Measurements from ENCODE around the gene VWA8. TPM values are rescaled to one million over a fixed set of nuclear protein-coding genes. Genes with fewer than 3 reads are reported as not detected.

The VWA8 gene
- polyA plus RNA-seq, 3 donors = 2.0 to 4.4 (median 3.4) TPM

DNA sequence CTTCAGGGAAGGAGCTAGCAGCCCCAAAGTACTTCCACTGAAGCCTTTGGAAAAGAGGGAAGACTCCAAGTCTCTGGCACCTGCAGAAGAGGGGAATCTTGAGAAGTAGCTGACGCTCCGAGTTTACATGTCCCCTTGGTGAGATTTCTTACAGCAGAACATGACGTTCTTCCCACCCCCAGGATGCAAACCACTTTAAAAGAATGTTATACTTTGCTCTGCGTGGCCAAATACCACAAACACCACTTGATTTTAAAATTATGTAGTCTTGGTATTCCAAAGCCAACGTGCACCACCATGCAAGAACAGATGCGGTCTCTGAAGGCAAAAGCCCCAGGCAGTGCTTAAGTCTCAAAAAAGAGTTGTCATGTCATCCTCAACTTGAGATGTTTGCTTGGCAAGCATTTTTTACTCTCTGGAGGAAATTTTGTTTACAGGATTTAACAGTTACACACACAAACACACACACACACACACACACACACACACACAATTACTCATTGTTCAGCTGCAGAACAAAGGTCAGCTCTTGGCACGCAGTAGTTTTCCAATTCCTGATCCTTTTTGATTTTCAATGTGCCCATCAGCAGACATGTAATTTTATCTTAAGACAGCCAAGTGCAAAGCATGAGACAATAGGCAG is 397.4 kb downstream of the VWA8 start:
- Mint-ChIP-seq H3K4me1 (peaks cover 8% of the 10 kb centered on the region), H3K4me3 (no peak overlapping the region), H3K27ac (no peak overlapping the region), H3K36me3 (peaks cover 9% of the 10 kb centered on the region in 2 donors), H3K27me3 (ENCODE audit: low read depth in 3 of 3) (no peaks in the 10 kb centered on the region), H3K9me3 (no peaks in the 10 kb centered on the region)
- no peak overlapping the region for H3K4me3 ChIP-seq (replicated peaks in 1 of 3; ENCODE audit: low read depth in 2 of 3, low read length in 3 of 3)
- no peaks in the 10 kb centered on the region for H3K9me3 ChIP-seq (replicated peaks in 1 of 2; ENCODE audit: control insufficient read depth in 1 of 2, insufficient read depth in 1 of 2, low read length in 2 of 2)
- intact Hi-C loops (cut with micrococcal nuclease) = no loop called here
- 90% methylated on average over 2 of the region's 7 CpGs for WGBS (ENCODE audit: insufficient coverage)
- no peak overlapping the region for H3K9ac ChIP-seq (ENCODE audit: insufficient read depth, low read length, poor library complexity, severe bottlenecking)
- TF ChIP-seq, protein P1, sequence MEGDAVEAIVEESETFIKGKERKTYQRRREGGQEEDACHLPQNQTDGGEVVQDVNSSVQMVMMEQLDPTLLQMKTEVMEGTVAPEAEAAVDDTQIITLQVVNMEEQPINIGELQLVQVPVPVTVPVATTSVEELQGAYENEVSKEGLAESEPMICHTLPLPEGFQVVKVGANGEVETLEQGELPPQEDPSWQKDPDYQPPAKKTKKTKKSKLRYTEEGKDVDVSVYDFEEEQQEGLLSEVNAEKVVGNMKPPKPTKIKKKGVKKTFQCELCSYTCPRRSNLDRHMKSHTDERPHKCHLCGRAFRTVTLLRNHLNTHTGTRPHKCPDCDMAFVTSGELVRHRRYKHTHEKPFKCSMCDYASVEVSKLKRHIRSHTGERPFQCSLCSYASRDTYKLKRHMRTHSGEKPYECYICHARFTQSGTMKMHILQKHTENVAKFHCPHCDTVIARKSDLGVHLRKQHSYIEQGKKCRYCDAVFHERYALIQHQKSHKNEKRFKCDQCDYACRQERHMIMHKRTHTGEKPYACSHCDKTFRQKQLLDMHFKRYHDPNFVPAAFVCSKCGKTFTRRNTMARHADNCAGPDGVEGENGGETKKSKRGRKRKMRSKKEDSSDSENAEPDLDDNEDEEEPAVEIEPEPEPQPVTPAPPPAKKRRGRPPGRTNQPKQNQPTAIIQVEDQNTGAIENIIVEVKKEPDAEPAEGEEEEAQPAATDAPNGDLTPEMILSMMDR (IDR thresholded peaks at IDR 0.05) = no peak
- no peaks in the 10 kb centered on the region for H3K79me2 ChIP-seq (ENCODE audit: insufficient read depth, low read length)
- no peaks in the 10 kb centered on the region for H3K4me1 ChIP-seq (ENCODE audit: control insufficient read depth in 1 of 2, insufficient read depth in 2 of 2, low read length in 2 of 2)
- no peak overlapping the region for H3K4me2 ChIP-seq (replicated peaks; ENCODE audit: extremely low read depth, low read length, poor library complexity, severe bottlenecking)
- peaks cover 0 to 2% of the 10 kb centered on the region in 2 donors for H3K36me3 ChIP-seq (replicated peaks in 1 of 2; ENCODE audit: control insufficient read depth in 1 of 2, insufficient read depth in 2 of 2, low read length in 2 of 2)
- H3K27me3 ChIP-seq (ENCODE audit: control insufficient read depth in 2 of 2, insufficient read depth in 2 of 2, low read length in 2 of 2) = no peaks in the 10 kb centered on the region
- no peak overlapping the region for H3K27ac ChIP-seq (ENCODE audit: low read depth in 1 of 2, low read length in 2 of 2)
- DNase-seq = no peak
- no peak overlapping the region for H2AFZ ChIP-seq (ENCODE audit: insufficient read depth, low read depth, low read length, poor library complexity, severe bottlenecking)
- no peaks in the 10 kb centered on the region for H4K20me1 ChIP-seq (ENCODE audit: insufficient read depth, low read length)

DNA sequence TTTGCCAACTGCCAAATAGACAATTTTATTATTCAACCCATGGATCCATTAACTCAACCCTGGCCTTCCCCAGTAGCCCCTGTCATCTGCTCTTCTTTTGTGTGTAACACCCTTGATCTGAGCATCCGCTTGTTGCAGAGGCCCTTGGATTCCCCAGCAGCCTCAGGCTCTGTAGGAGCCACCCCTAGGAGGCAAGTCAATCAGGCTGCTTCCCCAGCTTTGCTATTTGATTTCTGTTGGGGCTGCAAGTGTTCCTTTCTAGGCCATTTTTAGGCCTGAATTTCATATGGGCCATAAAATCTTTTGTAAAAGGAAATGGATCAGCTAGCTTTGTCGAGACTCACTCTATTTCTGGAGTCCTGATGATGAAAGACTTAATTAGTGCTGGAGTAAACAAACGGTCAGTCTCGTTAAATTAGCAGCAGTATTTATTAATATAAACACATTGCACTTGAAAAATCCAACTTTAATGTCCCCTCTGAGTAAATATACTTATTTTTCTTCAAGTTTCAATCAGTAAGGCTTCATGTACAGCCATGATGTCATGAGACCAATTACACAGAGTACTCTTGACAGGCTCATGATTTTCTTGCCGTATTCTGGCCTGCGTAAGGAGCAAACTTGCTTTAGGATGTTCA is 398.2 kb downstream of the VWA8 start:
- TF ChIP-seq, protein P1 (IDR thresholded peaks at IDR 0.05) = no peak
- Mint-ChIP-seq H3K4me3 (no peak overlapping the region), H3K4me1 (peaks cover 8% of the 10 kb centered on the region), H3K27ac (no peak overlapping the region), H3K36me3 (peaks cover 5 to 7% of the 10 kb centered on the region in 2 donors), H3K27me3 (ENCODE audit: low read depth in 3 of 3) (no peaks in the 10 kb centered on the region), H3K9me3 (no peaks in the 10 kb centered on the region)
- no peak overlapping the region for H3K9ac ChIP-seq (ENCODE audit: insufficient read depth, low read length, poor library complexity, severe bottlenecking)
- H3K4me1 ChIP-seq (ENCODE audit: control insufficient read depth in 1 of 2, insufficient read depth in 2 of 2, low read length in 2 of 2) = no peaks in the 10 kb centered on the region
- H3K27ac ChIP-seq (ENCODE audit: low read depth in 1 of 2, low read length in 2 of 2) = no peak overlapping the region
- intact Hi-C loops (cut with micrococcal nuclease) = no loop called here
- H3K27me3 ChIP-seq (ENCODE audit: control insufficient read depth in 2 of 2, insufficient read depth in 2 of 2, low read length in 2 of 2) = no peaks in the 10 kb centered on the region
- no peaks in the 10 kb centered on the region for H3K9me3 ChIP-seq (replicated peaks in 1 of 2; ENCODE audit: control insufficient read depth in 1 of 2, insufficient read depth in 1 of 2, low read length in 2 of 2)
- no peak overlapping the region for H3K4me2 ChIP-seq (replicated peaks; ENCODE audit: extremely low read depth, low read length, poor library complexity, severe bottlenecking)
- no peaks in the 10 kb centered on the region for H4K20me1 ChIP-seq (ENCODE audit: insufficient read depth, low read length)
- no peak overlapping the region for H3K4me3 ChIP-seq (replicated peaks in 1 of 3; ENCODE audit: low read depth in 2 of 3, low read length in 3 of 3)
- WGBS (ENCODE audit: insufficient coverage) = 76% methylated on average over 5 of the region's 6 CpGs
- peaks cover 0 to 2% of the 10 kb centered on the region in 2 donors for H3K36me3 ChIP-seq (replicated peaks in 1 of 2; ENCODE audit: control insufficient read depth in 1 of 2, insufficient read depth in 2 of 2, low read length in 2 of 2)
- H2AFZ ChIP-seq (ENCODE audit: insufficient read depth, low read depth, low read length, poor library complexity, severe bottlenecking) = no peak overlapping the region
- no peak for DNase-seq
- H3K79me2 ChIP-seq (ENCODE audit: insufficient read depth, low read length) = no peaks in the 10 kb centered on the region
